Activated CD4-positive, alpha-beta T cell treated with anti-CD3 and anti-CD28 coated beads, Interleukin-2, amount 50 U/mL, for 16 hours (primary cell): ENCODE data around the gene DHX57.

Experiments used
- DNase-seq: peaks from one replicate; pipeline ENCODE4 v3.0.0-alpha.2; 2020

Gene DHX57

GRCh38 chr2:38750011-38750890 is 125.5 kb downstream of the DHX57 start:
- DNase-seq: peak; percentile 52

- no peak for DNase-seq
Observed at GRCh38 chr2:38748943-38749804, 126.6 kb downstream of the DHX57 start.

GRCh38 chr2:38748391-38748790 is 127.3 kb downstream of the DHX57 start:
- no peak for DNase-seq

GRCh38 chr2:38747819-38748218 is 127.9 kb downstream of the DHX57 start:
- no peak for DNase-seq
